ENCODE data around the gene PARN. TPM values are rescaled to one million over a fixed set of nuclear protein-coding genes. Genes with fewer than 3 reads are reported as not detected.

PARN gene
- total and polyA plus RNA-seq, 7 donors = 10.3 to 20.9 (median 14.1) TPM

DNA sequence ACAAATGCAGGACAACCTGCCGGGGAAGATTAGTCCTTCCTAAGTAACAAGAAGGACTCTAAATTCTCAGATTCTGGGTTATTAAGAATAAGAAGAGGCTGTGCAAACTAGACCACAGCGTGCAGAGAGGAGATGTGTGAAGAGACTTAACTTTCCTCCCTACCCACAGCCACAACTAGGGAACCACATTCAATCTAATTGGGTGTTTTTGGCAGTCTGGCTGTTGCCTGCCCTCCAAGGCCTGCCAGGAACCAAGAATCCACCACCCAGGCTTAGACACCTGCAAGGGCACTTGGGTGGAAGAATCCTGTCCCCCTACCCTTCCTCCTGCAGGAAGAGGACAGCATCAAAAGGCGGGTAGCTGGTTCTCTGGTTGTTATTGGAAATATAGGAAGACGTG, 202.0 kb downstream of the PARN start:
- H3K27ac ChIP-seq = peak overlapping the region; percentile 46
- WGBS, 3 donors = 94 to 97% (median 94%) methylated on average over 4 of the region's 4 CpGs
- ATAC-seq = no peak

DNA sequence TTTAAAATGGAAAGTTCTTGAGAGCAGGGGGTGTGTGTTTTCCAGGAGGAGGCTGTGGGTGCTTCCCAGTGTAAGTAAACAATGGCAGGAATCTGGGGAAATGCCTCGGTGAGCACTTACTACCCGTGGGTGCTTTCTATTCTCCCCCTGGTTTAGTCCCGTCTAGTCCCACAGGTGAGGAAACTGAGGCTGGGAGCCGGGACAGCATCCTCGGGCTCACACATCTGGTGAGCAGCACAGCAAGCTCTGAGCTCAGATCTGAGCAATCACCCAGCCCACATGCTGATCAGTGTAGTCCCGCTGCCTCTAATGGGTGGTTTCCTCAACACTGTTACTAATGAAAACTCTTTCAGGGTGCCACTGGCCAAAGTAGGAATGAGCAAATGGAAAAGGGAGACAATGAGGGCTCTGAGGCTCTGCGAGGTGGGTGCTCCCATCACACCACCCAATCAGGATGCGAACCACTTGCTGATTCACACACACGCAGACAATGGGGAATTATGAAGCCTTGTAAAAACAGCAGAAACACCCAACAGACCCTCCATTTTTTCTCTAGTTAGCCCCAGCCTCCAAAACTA, 202.6 kb downstream of the PARN start:
- 71 to 82% (median 79%) methylated on average over 9 of the region's 9 CpGs for WGBS, 3 donors

More for the DNA sequence above, 202.0 kb downstream of the PARN start:
- TF ChIP-seq, protein P1, sequence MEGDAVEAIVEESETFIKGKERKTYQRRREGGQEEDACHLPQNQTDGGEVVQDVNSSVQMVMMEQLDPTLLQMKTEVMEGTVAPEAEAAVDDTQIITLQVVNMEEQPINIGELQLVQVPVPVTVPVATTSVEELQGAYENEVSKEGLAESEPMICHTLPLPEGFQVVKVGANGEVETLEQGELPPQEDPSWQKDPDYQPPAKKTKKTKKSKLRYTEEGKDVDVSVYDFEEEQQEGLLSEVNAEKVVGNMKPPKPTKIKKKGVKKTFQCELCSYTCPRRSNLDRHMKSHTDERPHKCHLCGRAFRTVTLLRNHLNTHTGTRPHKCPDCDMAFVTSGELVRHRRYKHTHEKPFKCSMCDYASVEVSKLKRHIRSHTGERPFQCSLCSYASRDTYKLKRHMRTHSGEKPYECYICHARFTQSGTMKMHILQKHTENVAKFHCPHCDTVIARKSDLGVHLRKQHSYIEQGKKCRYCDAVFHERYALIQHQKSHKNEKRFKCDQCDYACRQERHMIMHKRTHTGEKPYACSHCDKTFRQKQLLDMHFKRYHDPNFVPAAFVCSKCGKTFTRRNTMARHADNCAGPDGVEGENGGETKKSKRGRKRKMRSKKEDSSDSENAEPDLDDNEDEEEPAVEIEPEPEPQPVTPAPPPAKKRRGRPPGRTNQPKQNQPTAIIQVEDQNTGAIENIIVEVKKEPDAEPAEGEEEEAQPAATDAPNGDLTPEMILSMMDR (IDR thresholded peaks at IDR 0.05) = no peak
- no peaks in the 10 kb centered on the region for H3K9me3 ChIP-seq
- no peak for DNase-seq
- peaks cover 11% of the 10 kb centered on the region for H3K4me1 ChIP-seq
- intact Hi-C loops (cut with DNase I) = no loop called here
- no peaks in the 10 kb centered on the region for H3K27me3 ChIP-seq (ENCODE audit: insufficient read depth in 3 of 3, low read length in 2 of 3)
- no peaks in the 10 kb centered on the region for H3K36me3 ChIP-seq (ENCODE audit: insufficient read depth in 1 of 2, low read depth in 1 of 2)
- H3K4me3 ChIP-seq = no peak overlapping the region

DNA sequence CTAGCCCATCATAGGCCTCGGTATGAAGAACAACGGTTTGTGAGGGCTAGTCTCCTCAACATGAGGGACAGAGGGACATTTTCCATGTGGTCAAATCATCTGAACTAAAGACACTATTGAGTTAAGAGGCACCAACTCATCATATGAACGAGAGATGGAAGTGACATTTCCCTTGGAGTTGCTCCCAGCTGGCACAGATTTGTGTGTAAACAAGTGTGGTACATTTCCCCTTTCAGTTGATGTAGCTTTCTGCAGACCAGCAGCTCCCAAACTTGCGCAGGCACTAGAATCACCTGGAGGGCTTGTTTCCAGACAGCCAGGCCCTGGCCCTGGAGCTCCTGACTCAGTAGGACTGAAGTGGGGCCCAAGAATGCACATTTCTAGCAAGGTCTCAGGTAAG, 205.5 kb downstream of the PARN start:
- no peak overlapping the region for H3K4me3 ChIP-seq
- 45 to 68% (median 65%) methylated on average over 4 of the region's 4 CpGs for WGBS, 3 donors
- H3K27ac ChIP-seq = peak overlapping the region; percentile 2
- H3K27me3 ChIP-seq (ENCODE audit: insufficient read depth in 3 of 3, low read length in 2 of 3) = no peaks in the 10 kb centered on the region
- TF ChIP-seq, protein P1 (IDR thresholded peaks at IDR 0.05) = no peak
- H3K36me3 ChIP-seq (ENCODE audit: insufficient read depth in 1 of 2, low read depth in 1 of 2) = no peaks in the 10 kb centered on the region
- ATAC-seq (no peak), DNase-seq (no peak)
- intact Hi-C loops (cut with DNase I) = no loop called here
- H3K4me1 ChIP-seq = peaks cover 14% of the 10 kb centered on the region
- H3K9me3 ChIP-seq = no peaks in the 10 kb centered on the region

More for the DNA sequence above, 202.6 kb downstream of the PARN start:
- intact Hi-C loops (cut with DNase I) = no loop called here
- TF ChIP-seq, protein P1 (IDR thresholded peaks at IDR 0.05) = no peak
- Histone ChIP-seq H3K4me3 (no peak overlapping the region), H3K27ac (peak overlapping the region; percentile 46), H3K36me3 (ENCODE audit: insufficient read depth in 1 of 2, low read depth in 1 of 2) (no peaks in the 10 kb centered on the region), H3K27me3 (ENCODE audit: insufficient read depth in 3 of 3, low read length in 2 of 3) (no peaks in the 10 kb centered on the region), H3K9me3 (no peaks in the 10 kb centered on the region), H3K4me1 (peaks cover 14% of the 10 kb centered on the region)
- ATAC-seq = no peak
- no peak for DNase-seq

DNA sequence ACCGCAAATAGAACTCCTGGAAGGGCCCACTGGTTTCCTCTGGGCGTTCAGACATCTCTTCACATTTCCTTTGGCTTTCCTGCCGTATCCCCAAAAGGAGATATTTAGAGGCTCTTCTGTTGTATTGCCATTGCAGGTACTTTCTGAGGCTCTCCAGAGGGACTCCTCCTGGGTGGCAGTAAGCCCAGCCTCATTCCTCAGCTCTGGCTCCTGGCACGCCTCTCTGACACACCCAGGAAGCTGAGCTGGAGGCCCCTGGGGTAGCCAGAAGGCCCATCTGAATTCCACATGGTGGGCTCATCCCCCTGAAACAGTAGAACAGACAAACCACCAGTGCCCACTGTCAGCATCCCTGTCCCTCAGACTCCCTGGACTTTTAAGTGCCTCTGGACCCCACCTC, 206.7 kb downstream of the PARN start:
- ATAC-seq (peak in 2 of 4 donors; percentile 23 to 50), DNase-seq (no peak)
- H3K36me3 ChIP-seq (ENCODE audit: insufficient read depth in 1 of 2, low read depth in 1 of 2) = no peaks in the 10 kb centered on the region
- no peaks in the 10 kb centered on the region for H3K27me3 ChIP-seq (ENCODE audit: insufficient read depth in 3 of 3, low read length in 2 of 3)
- WGBS, 3 donors = 38 to 61% (median 44%) methylated on average over 4 of the region's 4 CpGs
- TF ChIP-seq, protein P1 (IDR thresholded peaks at IDR 0.05) = no peak
- intact Hi-C loops (cut with DNase I) = no loop called here
- H3K9me3 ChIP-seq = no peaks in the 10 kb centered on the region
- peaks cover 21% of the 10 kb centered on the region for H3K4me1 ChIP-seq
- no peak overlapping the region for H3K4me3 ChIP-seq
- H3K27ac ChIP-seq = peak overlapping the region; percentile 41

All from psoas muscle (tissue), 8 donors.